ENCODE data around the gene PCGF3. TPM values are rescaled to one million over a fixed set of nuclear protein-coding genes. Genes with fewer than 3 reads are reported as not detected.

PCGF3 gene
- total RNA-seq, 3 donors from 2014 or later = 45.5 to 66.9 (median 56.7) TPM

- Histone ChIP-seq H3K4me1 (ENCODE audit: low read depth) (peaks cover 41% of the 10 kb centered on the region), H3K36me3 (ENCODE audit: low read depth) (peaks cover 3% of the 10 kb centered on the region), H3K9me3 (no peaks in the 10 kb centered on the region), H3K4me3 (no peak overlapping the region)
- DNase-seq (peak in 2 of 3 donors; percentile 22 to 44), ATAC-seq (no peak)
- intact Hi-C loops (cut with DNase I, micrococcal nuclease) = no loop called here
- TF ChIP-seq, protein P1, sequence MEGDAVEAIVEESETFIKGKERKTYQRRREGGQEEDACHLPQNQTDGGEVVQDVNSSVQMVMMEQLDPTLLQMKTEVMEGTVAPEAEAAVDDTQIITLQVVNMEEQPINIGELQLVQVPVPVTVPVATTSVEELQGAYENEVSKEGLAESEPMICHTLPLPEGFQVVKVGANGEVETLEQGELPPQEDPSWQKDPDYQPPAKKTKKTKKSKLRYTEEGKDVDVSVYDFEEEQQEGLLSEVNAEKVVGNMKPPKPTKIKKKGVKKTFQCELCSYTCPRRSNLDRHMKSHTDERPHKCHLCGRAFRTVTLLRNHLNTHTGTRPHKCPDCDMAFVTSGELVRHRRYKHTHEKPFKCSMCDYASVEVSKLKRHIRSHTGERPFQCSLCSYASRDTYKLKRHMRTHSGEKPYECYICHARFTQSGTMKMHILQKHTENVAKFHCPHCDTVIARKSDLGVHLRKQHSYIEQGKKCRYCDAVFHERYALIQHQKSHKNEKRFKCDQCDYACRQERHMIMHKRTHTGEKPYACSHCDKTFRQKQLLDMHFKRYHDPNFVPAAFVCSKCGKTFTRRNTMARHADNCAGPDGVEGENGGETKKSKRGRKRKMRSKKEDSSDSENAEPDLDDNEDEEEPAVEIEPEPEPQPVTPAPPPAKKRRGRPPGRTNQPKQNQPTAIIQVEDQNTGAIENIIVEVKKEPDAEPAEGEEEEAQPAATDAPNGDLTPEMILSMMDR (IDR thresholded peaks at IDR 0.05) = no peak
These were observed 28.8 kb upstream of the PCGF3 start for GRCh38 chr4:676871-677235.

DNA sequence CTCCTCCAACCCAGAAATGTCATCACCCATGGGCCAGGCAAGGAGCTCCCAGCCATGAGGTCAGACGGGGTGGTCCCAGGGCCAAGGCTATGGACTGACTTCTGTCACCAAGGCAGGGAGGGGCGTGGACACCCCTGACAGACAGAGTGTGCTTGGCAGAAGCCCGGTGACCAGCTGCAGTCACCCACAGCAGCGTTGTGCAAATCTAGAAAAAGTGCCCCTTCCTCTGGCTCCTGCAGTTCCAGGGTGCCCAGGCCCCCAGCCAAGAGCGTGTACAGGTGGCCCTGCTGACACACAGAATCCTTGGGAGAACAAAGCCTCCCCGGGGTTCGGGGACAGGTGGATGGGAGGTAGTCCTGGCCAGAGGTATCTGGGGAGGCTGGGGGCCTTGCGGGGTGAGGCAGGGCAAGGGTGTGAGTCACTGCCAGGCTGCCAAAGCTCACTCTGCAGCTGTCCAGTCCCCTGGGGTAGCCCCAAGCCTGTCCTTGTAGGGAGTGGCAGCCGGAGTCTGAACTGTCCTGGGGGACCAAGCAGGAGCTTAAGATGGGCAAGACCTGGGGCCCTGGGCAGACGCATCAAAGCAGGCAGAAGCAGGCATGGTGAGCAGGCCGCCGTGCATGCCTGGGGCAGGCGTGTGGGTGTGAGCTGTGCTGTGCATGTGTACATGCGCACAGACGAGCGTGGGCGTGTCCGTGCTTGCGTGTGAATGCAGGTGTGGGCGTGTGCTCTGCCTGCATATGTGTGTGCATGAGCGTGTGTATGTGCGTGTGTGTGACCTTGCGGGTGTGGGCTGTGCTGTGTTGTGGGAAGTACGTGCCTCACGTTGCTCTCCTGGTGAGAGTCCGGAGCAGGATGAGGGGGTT is 28.0 kb upstream of the PCGF3 start:
- TF ChIP-seq, protein P1 (IDR thresholded peaks at IDR 0.05) = no peak
- Histone ChIP-seq H3K9me3 (no peaks in the 10 kb centered on the region), H3K4me1 (ENCODE audit: low read depth) (peaks cover 49% of the 10 kb centered on the region), H3K36me3 (ENCODE audit: low read depth) (peaks cover 3% of the 10 kb centered on the region), H3K4me3 (no peak overlapping the region)
- intact Hi-C loops (cut with DNase I, micrococcal nuclease) = no loop called here
- ATAC-seq (peak; percentile 51), DNase-seq (peak; percentile 89 to 92 (median 89))

- H3K4me3 ChIP-seq = no peak overlapping the region
- DNase-seq (no peak), ATAC-seq (no peak)
- H3K9me3 ChIP-seq = no peaks in the 10 kb centered on the region
- TF ChIP-seq, protein P1 (IDR thresholded peaks at IDR 0.05) = no peak
- peaks cover 3% of the 10 kb centered on the region for H3K36me3 ChIP-seq (ENCODE audit: low read depth)
- intact Hi-C loops (cut with DNase I, micrococcal nuclease) = no loop called here
- peaks cover 50% of the 10 kb centered on the region for H3K4me1 ChIP-seq (ENCODE audit: low read depth)
These were observed 27.1 kb upstream of the PCGF3 start for GRCh38 chr4:678331-679103.

DNA sequence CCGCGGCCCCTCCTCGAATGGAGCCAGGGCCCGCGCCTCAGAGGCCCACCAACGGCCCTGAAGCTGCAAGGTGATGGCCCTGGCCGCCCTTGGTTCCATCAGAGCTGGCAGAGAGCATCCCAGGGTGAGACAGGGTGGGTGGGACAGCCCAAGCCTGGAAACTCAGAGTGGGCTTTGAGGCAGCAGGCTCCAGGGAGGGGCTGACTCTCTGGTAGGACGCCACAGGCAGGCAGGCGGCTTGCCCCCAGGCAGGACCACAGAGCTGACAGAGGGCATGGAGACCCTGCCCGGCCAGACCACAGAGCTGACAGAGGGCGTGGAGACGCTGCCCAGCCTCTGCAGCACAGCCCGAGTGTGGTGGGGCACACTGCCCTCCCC is 26.5 kb upstream of the PCGF3 start:
- no peaks in the 10 kb centered on the region for H3K9me3 ChIP-seq
- no peak for ATAC-seq
- H3K4me3 ChIP-seq = no peak overlapping the region
- TF ChIP-seq, protein P1 (IDR thresholded peaks at IDR 0.05) = no peak
- intact Hi-C loops (cut with DNase I, micrococcal nuclease) = no loop called here
- no peak for DNase-seq
- H3K4me1 ChIP-seq (ENCODE audit: low read depth) = peaks cover 55% of the 10 kb centered on the region
- H3K36me3 ChIP-seq (ENCODE audit: low read depth) = peaks cover 3% of the 10 kb centered on the region

DNA sequence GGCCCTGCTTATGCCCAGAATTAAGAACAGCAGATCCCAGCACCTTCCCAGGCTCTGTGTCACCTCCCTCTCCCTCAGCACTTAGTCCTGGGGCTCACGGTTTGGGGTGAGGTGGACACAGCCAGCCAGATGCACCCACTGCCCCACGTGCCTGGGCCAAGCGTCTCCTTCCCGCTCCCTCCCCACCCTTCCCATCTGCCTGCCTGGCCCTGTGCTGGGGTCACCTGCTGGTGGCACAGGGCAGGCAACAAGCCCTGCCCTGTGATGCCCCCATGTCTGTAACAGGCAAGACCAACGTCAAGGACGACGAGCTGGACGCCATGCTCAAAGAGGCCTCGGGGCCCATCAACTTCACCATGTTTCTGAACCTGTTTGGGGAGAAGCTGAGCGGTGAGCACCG is 26.0 kb upstream of the PCGF3 start:
- DNase-seq = no peak
- ATAC-seq = no peak
- H3K36me3 ChIP-seq (ENCODE audit: low read depth) = no peaks in the 10 kb centered on the region
- intact Hi-C loops (cut with DNase I, micrococcal nuclease) = no loop called here
- no peaks in the 10 kb centered on the region for H3K9me3 ChIP-seq
- TF ChIP-seq, protein P1 (IDR thresholded peaks at IDR 0.05) = no peak
- peaks cover 55% of the 10 kb centered on the region for H3K4me1 ChIP-seq (ENCODE audit: low read depth)
- H3K4me3 ChIP-seq = no peak overlapping the region
